Measurements from ENCODE around the gene CEBPB.

The CEBPB gene

GRCh38 chr20:50221501-50222308 is 31.1 kb downstream of the CEBPB start:
- TF ChIP-seq ZFX (IDR thresholded peaks at IDR 0.05) (no peak), CTCF (conservative IDR thresholded peaks at IDR 0.05) (no peak)
- H3K27ac ChIP-seq: no peak overlapping the region

GRCh38 chr20:50222309-50223038 is 31.8 kb downstream of the CEBPB start:
- TF ChIP-seq CTCF (conservative IDR thresholded peaks at IDR 0.05): no peak
- TF ChIP-seq ZFX (IDR thresholded peaks at IDR 0.05): no peak
- H3K27ac ChIP-seq: no peak overlapping the region

- no peak overlapping the region for H3K27ac ChIP-seq
- TF ChIP-seq ZFX (IDR thresholded peaks at IDR 0.05): no peak
- no peak for TF ChIP-seq CTCF (conservative IDR thresholded peaks at IDR 0.05)
These were observed 32.7 kb downstream of the CEBPB start for GRCh38 chr20:50223039-50224005.

- no peak overlapping the region for H3K27ac ChIP-seq
- TF ChIP-seq ZFX (IDR thresholded peaks at IDR 0.05) (no peak), CTCF (conservative IDR thresholded peaks at IDR 0.05) (no peak)
These were observed 33.4 kb downstream of the CEBPB start for GRCh38 chr20:50224052-50224451.

GRCh38 chr20:50224531-50225255 is 34.1 kb downstream of the CEBPB start:
- TF ChIP-seq ZFX (IDR thresholded peaks at IDR 0.05): no peak
- TF ChIP-seq CTCF (conservative IDR thresholded peaks at IDR 0.05): no peak
- no peak overlapping the region for H3K27ac ChIP-seq

GRCh38 chr20:50226093-50226974 is 35.7 kb downstream of the CEBPB start:
- TF ChIP-seq ZFX (IDR thresholded peaks at IDR 0.05) (no peak), CTCF (conservative IDR thresholded peaks at IDR 0.05) (no peak)
- H3K27ac ChIP-seq: no peak overlapping the region
